Spleen (tissue), 7 donors: ENCODE measurements around the gene STEAP4.

Experiments used
- CTCF ChIP-seq, 11 experiments: fragments of 200-600 bp in 7 of 11; fragments of 450-650 bp in 4 of 11; sonication (generic) in 4 of 11; IDR thresholded peaks in 8 of 11; conservative IDR thresholded peaks in 3 of 11; 1 replicate in 7 of 11; 2 replicates in 4 of 11; pipeline versions ENCODE4 v1.4.0 to v1.8.0; 2016 to 2021; ENCODE audit warnings: antibody characterized with exemption in 11 of 11, inconsistent platforms in 4 of 11, mild to moderate bottlenecking in 1 of 11
- POLR2A ChIP-seq, 3 donors: fragments of 450-650 bp; IDR thresholded peaks; one replicate each; pipeline ENCODE4 v1.5.1; 2017; ENCODE audit warnings: antibody characterized with exemption in 3 of 3, mild to moderate bottlenecking in 1 of 3
- donor health status: DM: no; HTN: no; CAD: no; lungs with moderate emphysema.
- donor health status: DM: no; HTN: no; CAD: no.
- donor health status: DM: no; HTN: no; CAD: no.

GRCh38 chr7:88318196-88318595 lies 11.5 kb upstream of the STEAP4 start:
- no peak for TF ChIP-seq CTCF (IDR thresholded peaks at IDR 0.05 in 8 of 11, conservative IDR thresholded peaks at IDR 0.05 in 3 of 11)
- no peak for TF ChIP-seq POLR2A (IDR thresholded peaks at IDR 0.05)
